Gastroesophageal sphincter (tissue), 3 donors: ENCODE data around the gene SF3B4.

Experiments
- CTCF ChIP-seq, 4 experiments: fragments of 200-600 bp in 2 of 4; fragments of 450-650 bp in 2 of 4; sonication (generic) in 1 of 4; IDR thresholded peaks; one replicate each; pipeline ENCODE4 v1.5.1; 2017 to 2019; ENCODE audit warnings: antibody characterized with exemption in 4 of 4, mild to moderate bottlenecking in 2 of 4, moderate library complexity in 2 of 4
- POLR2AphosphoS5 ChIP-seq: sonication (generic); formaldehyde crosslinking; IDR thresholded peaks from one replicate; pipeline ENCODE4 v1.6.1; 2017; ENCODE audit warnings: antibody characterized with exemption

- no peak for TF ChIP-seq CTCF (IDR thresholded peaks at IDR 0.05)
- no peak for TF ChIP-seq POLR2AphosphoS5
These were observed 4.9 kb upstream of the SF3B4 start for GRCh38 chr1:149932474-149932873.
